B cell (primary cell): Measurements from ENCODE around the gene TCF12. TPM values are rescaled to one million over a fixed set of nuclear protein-coding genes. Genes with fewer than 3 reads are reported as not detected.

Source experiments
- ATAC-seq: fragments of 200-7000 bp; cut with Tn5 transposase; one replicate; pipeline ENCODE4 v1.10.0; 2021; ENCODE audit warnings: low read depth, mild to moderate bottlenecking, moderate number of reproducible peaks, moderate library complexity
- CTCF ChIA-PET: fragments of 350-600 bp; sonication (Branson Sonifier 250); formaldehyde crosslinking; loops from one replicate; lab custom pipeline; 2021; ENCODE audit warnings: antibody characterized with exemption, inconsistent platforms; lab: Charles Lee
- POLR2A ChIA-PET: fragments of 350-600 bp; sonication (Branson Sonifier 250); formaldehyde crosslinking; loops from one replicate; lab custom pipeline; 2021; ENCODE audit warnings: antibody characterized with exemption; lab: Charles Lee
- DNase-seq: peaks from one replicate; pipeline ENCODE4 v3.0.0; 2013
- H2AFZ ChIP-seq: 2 replicates; pipeline ENCODE4 v1.6.1; 2012; ENCODE audit warnings: mild to moderate bottlenecking, low read depth, low read length; ENCODE audit not compliant: insufficient read depth, poor library complexity, severe bottlenecking
- H3K27ac ChIP-seq, 2 donors: 1 replicate in 1 of 2; 2 replicates in 1 of 2; pipeline ENCODE4 v1.5.1; 2012 to 2013; ENCODE audit warnings: low read length in 2 of 2, mild to moderate bottlenecking in 2 of 2, moderate library complexity in 1 of 2
- H3K27me3 ChIP-seq, 4 experiments: fragments of 200-600 bp in 1 of 4; sonication (generic) in 1 of 4; replicated peaks in 1 of 4; 1 replicate in 2 of 4; 2 replicates in 2 of 4; pipeline versions ENCODE4 v1.6.1 to v1.7.0; 2013 to 2016; ENCODE audit warnings: low read length in 3 of 4, mild to moderate bottlenecking in 2 of 4, mixed read lengths in 1 of 4, moderate library complexity in 1 of 4; ENCODE audit not compliant: insufficient read depth in 4 of 4, control insufficient read depth in 3 of 4; ENCODE audit errors: control extremely low read depth in 1 of 4
- H3K36me3 ChIP-seq, 2 experiments: replicated peaks in 1 of 2; 1 replicate in 1 of 2; 2 replicates in 1 of 2; pipeline versions ENCODE4 v1.6.1 to v1.7.1; 2013; ENCODE audit warnings: low read length in 1 of 2; ENCODE audit not compliant: insufficient read depth in 2 of 2, control insufficient read depth in 1 of 2; ENCODE audit errors: control extremely low read depth in 1 of 2, extremely low read depth in 1 of 2
- H3K4me1 ChIP-seq, 2 donors: fragments of 200-600 bp in 1 of 2; sonication (generic) in 1 of 2; 1 replicate in 1 of 2; 2 replicates in 1 of 2; pipeline versions ENCODE4 v1.5.1 to v1.6.1; 2013 to 2017; ENCODE audit warnings: low read length in 2 of 2; ENCODE audit not compliant: control insufficient read depth in 2 of 2, insufficient read depth in 2 of 2
- H3K4me2 ChIP-seq: replicated peaks from 2 replicates; pipeline ENCODE3; 2012; ENCODE audit warnings: mild to moderate bottlenecking, low read depth, low read length; ENCODE audit not compliant: poor library complexity, severe bottlenecking
- H3K4me3 ChIP-seq, 5 experiments: fragments of 200-600 bp in 1 of 5; sonication (generic) in 1 of 5; 1 replicate in 3 of 5; 2 replicates in 2 of 5; pipeline versions ENCODE4 v1.5.1 to v1.7.0; 2011 to 2016; ENCODE audit warnings: low read length in 4 of 5, mild to moderate bottlenecking in 4 of 5, low read depth in 2 of 5, control low read depth in 1 of 5, moderate library complexity in 1 of 5; ENCODE audit not compliant: insufficient read depth in 1 of 5; ENCODE audit errors: control extremely low read depth in 1 of 5, extremely low read depth in 1 of 5
- H3K79me2 ChIP-seq: fragments of 200-600 bp; sonication (generic); one replicate; pipeline ENCODE4 v1.6.0; 2016; ENCODE audit warnings: low read length; ENCODE audit not compliant: control insufficient read depth, insufficient read depth
- H3K9ac ChIP-seq: fragments of 200-600 bp; sonication (generic); 2 replicates; pipeline ENCODE4 v1.6.1; 2017; ENCODE audit warnings: mild to moderate bottlenecking, low read length, moderate library complexity
- H3K9me3 ChIP-seq, 3 donors: one replicate each; pipeline versions ENCODE4 v1.6.1 to v1.7.1; 2013; ENCODE audit warnings: low read length in 2 of 3; ENCODE audit not compliant: control insufficient read depth in 2 of 3, insufficient read depth in 1 of 3; ENCODE audit errors: control extremely low read depth in 1 of 3
- H4K20me1 ChIP-seq: 2 replicates; pipeline ENCODE4 v1.6.0; 2012; ENCODE audit warnings: mild to moderate bottlenecking, low read length; ENCODE audit not compliant: insufficient read depth, control insufficient read depth, poor library complexity, severe bottlenecking
- H3K27ac Mint-ChIP-seq: one replicate; pipeline ENCODE4 v1.8.0; 2021; ENCODE audit warnings: mixed read lengths
- H3K27me3 Mint-ChIP-seq: one replicate; pipeline ENCODE4 v1.8.0; 2021; ENCODE audit warnings: mixed read lengths
- H3K4me1 Mint-ChIP-seq: one replicate; pipeline ENCODE4 v1.8.0; 2021; ENCODE audit warnings: mixed read lengths
- H3K4me3 Mint-ChIP-seq: one replicate; pipeline ENCODE4 v1.8.0; 2021; ENCODE audit warnings: mixed read lengths
- H3K9me3 Mint-ChIP-seq: one replicate; pipeline ENCODE4 v1.8.0; 2022; ENCODE audit warnings: mixed read lengths; ENCODE audit not compliant: insufficient read depth
- CTCF ChIP-seq: fragments of 200-600 bp; IDR thresholded peaks from one replicate; pipeline ENCODE4 v1.8.0; 2022; ENCODE audit warnings: antibody characterized with exemption, mild to moderate bottlenecking
- EZH2 ChIP-seq: IDR thresholded peaks from 2 replicates; pipeline ENCODE4 v1.6.1; 2012; ENCODE audit warnings: borderline replicate concordance, low read depth, mild to moderate bottlenecking, moderate library complexity, low read length; ENCODE audit not compliant: insufficient read depth, poor library complexity, severe bottlenecking
- WGBS: methylation state at CpG from one replicate; pipeline ENCODE4 v1.1.5; 2013; ENCODE audit warnings: missing lambda C conversion rate; ENCODE audit not compliant: insufficient coverage; 5-methylcytosine and 5-hydroxymethylcytosine counted together
- intact Hi-C: fragments of 100-400 bp; cut with micrococcal nuclease; formaldehyde crosslinking; loops from one replicate; pipeline ENCODE4 v1.10.0; 2022
- polyA plus RNA-seq: library from polyadenylated mRNA; depleted of rRNA; stranded (reverse); fragments of >200 nt; gene quantifications from 2 replicates; pipeline ENCODE4 v1.2.3, GENCODE V29; 2012
- total RNA-seq, 2 donors: library from RNA; stranded (reverse); fragments of 120-200 nt in 1 of 2; gene quantifications; 1 replicate in 1 of 2; 2 replicates in 1 of 2; pipeline versions ENCODE4 v1.2.3 to v1.2.4, GENCODE V29; 2013 to 2022

TCF12 gene
- total and polyA plus RNA-seq, 2 donors (not counting 1 experiment from before 2014, with no cell fraction given), result 27.1 to 131 TPM

GRCh38 chr15:56948000-56948763, 29.7 kb downstream of the TCF12 start:
- ChIA-PET POLR2A (no interaction called here), CTCF (interaction anchor here (0.8 kb wide), 1 partner anchor 20 kb away, joined by 3 read pairs; no protein-coding TSS in a partner anchor)
- ATAC-seq (no peak), DNase-seq (no peak)
- intact Hi-C loops, result no loop called here
- Histone ChIP-seq H3K79me2 (peaks cover 76% of the 10 kb centered on the region), H3K9me3 (peaks cover 0 to 5% (median 4%) of the 10 kb centered on the region in 3 donors), H3K9ac (no peak overlapping the region), H3K27me3 (no peaks in the 10 kb centered on the region), H3K4me2 (no peak overlapping the region), H3K36me3 (peaks cover 5 to 7% of the 10 kb centered on the region in 2 experiments), H2AFZ (no peak overlapping the region), H4K20me1 (peaks cover 7% of the 10 kb centered on the region), H3K4me1 (peaks cover 4 to 7% of the 10 kb centered on the region in 2 donors), H3K27ac (no peak overlapping the region), H3K4me3 (no peak overlapping the region)
- WGBS, result 100% methylated on average over 2 of the region's 6 CpGs
- peaks cover 30% of the 10 kb centered on the region for H3K4me1 Mint-ChIP-seq
- H3K27me3 Mint-ChIP-seq, result no peaks in the 10 kb centered on the region
- no peaks in the 10 kb centered on the region for H3K9me3 Mint-ChIP-seq
- TF ChIP-seq EZH2 (no peak), CTCF (no peak)
- H3K27ac Mint-ChIP-seq, result no peak overlapping the region
- no peak overlapping the region for H3K4me3 Mint-ChIP-seq

GRCh38 chr15:56948764-56949101, 30.3 kb downstream of the TCF12 start:
- Histone ChIP-seq H3K4me1 (peaks cover 4 to 7% of the 10 kb centered on the region in 2 donors), H3K27ac (no peak overlapping the region), H3K36me3 (peaks cover 5 to 7% of the 10 kb centered on the region in 2 experiments), H3K4me3 (no peak overlapping the region), H3K79me2 (peaks cover 76% of the 10 kb centered on the region), H4K20me1 (peaks cover 7% of the 10 kb centered on the region), H3K4me2 (no peak overlapping the region), H2AFZ (no peak overlapping the region), H3K9me3 (peaks cover 0 to 5% (median 4%) of the 10 kb centered on the region in 3 donors), H3K9ac (no peak overlapping the region), H3K27me3 (no peaks in the 10 kb centered on the region)
- Mint-ChIP-seq H3K27ac (no peak overlapping the region), H3K9me3 (no peaks in the 10 kb centered on the region), H3K4me3 (no peak overlapping the region), H3K4me1 (peaks cover 31% of the 10 kb centered on the region), H3K27me3 (no peaks in the 10 kb centered on the region)
- ChIA-PET POLR2A (no interaction called here), CTCF (no interaction called here)
- no CpG with 5 or more reads among the region's 1 CpG for WGBS
- intact Hi-C loops, result no loop called here
- no peak for TF ChIP-seq CTCF
- no peak for TF ChIP-seq EZH2
- no peak for ATAC-seq
- no peak for DNase-seq
